HG02852 (cell line): ENCODE measurements around the gene U2AF1L4.

Experiments
- ATAC-seq: cut with Tn5 transposase; IDR thresholded peaks from one replicate; pipeline ENCODE4 v1.9.1; 2021; ENCODE audit warnings: mild to moderate bottlenecking, moderate library complexity; ENCODE audit not compliant: unreplicated experiment

The U2AF1L4 gene

DNA sequence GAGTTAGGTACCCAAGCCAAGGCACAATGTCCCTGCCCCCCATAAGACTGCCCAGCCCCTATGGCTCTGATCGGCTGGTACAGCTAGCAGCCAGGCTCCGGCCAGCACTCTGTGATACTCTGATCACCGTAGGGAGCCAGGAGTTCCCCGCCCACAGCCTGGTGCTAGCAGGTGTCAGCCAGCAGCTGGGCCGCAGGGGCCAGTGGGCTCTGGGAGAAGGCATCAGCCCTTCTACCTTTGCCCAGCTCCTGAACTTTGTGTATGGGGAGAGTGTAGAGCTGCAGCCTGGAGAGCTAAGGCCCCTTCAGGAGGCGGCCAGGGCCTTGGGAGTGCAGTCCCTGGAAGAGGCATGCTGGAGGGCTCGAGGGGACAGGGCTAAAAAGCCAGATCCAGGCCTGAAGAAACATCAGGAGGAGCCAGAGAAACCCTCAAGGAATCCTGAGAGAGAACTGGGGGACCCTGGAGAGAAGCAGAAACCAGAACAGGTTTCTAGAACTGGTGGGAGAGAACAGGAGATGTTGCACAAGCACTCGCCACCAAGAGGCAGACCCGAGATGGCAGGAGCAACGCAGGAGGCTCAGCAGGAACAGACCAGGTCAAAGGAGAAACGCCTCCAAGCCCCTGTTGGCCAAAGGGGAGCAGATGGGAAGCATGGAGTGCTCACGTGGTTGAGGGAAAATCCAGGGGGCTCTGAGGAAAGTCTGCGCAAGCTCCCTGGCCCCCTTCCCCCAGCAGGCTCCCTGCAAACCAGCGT is 30.4 kb downstream of the U2AF1L4 start:
- no peak for ATAC-seq

DNA sequence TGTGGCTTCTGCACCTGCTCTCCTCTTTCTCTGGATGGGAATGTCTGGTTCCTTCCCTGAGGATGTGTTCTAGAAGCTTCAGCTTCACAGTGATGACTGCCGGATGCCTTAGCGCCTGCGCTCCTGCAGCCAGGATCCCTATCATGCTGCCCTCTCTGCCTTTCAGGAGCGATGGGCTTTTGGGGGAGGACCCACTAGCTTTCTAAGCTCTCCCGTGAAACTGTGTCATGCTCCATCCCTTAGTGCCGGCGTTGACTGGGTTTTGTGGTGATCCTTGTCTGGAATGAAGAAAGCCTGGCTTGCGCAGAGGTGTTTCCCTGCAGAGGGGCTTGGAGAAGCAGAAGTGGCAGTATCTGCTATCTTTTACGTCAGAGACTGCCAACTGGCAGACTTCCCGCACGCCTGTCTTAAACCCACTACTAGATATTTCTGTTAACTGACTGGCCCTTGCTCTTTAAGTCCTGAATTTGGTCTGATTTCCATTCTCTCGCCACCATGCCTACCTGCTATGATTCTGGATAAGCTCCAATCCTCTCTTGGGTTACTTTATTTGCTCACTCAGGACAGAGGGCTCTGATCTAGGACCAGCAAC is 31.2 kb downstream of the U2AF1L4 start:
- ATAC-seq: no peak

DNA sequence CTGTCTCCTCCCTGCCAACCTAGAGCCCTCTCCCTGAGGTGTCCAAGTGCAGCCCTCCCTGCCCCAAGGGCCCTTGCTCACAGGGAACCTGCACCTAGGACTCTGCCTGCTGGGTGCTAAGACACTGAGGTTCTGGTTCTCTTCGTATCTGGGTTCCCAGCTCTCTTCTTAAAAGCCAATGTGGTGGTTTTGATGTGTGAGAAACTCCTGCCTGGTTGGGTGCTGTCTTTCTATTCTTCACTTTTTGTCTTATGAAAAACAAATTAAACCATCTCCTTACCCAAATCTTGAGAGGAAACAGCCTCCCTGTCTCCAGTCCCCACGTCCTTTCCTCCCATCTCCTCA is 31.7 kb downstream of the U2AF1L4 start:
- ATAC-seq: no peak

DNA sequence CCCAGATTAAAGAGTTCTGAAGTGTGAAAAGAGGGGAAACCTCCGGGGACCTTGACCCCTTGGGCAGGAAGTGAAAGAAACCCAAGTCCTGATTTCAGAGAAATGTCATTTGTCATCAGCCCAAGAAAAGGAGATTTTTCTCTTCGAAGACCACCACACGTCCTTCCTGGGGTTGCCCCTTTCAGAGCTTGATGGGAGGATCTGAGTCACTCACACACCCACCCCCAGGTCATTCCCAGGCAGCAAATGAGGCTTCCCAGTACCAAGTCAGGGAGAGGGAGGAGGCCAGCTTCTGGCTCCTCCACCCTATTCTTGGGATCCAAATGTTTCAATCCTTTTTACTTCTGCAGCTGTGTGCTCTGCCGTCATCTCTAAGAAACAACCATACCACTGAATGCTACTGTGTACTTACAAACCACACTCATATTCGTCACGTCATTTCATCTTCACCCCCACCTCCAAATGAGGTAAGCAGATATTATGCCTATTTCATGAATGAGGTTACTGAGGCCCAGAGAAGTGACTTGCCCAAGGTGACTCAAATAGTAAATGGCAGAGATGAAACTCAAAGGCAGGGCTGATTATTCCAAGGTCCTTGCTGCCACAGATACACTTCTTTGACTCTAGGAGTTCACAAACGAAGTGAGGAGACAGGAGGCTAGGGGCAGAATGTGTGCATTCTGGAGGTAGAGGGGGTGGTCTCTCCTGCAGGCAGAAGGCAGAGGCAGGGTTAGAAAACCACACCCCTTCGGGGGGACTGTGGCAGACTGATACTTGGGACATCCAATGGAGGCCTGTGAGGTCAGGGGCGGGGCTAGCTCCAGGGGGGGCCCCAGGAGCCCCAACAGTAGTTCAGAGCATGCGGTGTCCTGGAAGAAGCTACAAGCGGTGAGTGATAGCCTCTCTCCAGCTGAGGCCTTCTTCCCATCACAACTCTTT is 32.4 kb downstream of the U2AF1L4 start:
- no peak for ATAC-seq

DNA sequence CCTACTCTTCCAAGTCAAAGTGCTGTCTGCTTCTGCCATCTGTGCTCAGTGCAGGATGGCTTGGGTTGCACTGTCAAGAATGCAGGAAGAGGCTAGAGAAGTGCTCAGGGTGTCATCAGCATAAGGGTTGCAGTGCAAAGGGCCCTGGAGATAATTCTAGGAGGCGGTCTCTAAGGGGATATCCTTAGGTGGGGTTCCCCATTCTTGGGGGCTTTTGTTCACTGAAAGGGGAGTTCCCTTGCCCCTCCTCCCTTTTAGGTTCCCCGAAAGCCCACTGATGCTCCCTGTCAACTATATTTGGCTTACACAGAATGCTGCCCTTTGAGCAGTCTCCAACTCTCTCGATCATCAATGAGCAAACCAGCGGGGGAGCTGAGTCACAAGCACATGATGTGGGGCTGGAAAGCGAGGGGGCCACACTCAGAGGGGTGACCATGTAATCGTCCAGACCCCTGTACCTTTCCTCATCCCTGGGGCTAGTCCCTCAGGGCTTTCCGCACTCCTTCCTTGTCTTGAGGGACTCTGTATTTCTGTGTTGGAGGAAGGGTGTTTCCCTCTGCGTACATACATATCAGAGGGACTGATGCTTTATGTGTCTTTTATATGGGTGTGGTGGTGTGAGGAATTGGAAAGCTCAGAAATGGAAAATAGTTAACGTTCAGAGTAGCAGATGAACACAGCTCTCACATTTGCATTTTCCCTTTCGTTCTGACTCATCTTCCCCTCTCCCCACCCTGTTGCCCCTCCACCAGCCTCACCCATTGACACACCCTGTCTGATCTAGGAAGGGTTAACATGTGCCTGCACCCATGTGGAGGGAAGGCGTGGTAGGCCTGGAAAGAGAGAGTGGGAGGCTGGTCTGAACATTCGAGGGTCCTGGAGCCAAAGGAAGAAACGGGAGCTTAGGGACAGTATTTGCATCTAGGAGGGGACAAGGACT is 34.2 kb downstream of the U2AF1L4 start:
- no peak for ATAC-seq

DNA sequence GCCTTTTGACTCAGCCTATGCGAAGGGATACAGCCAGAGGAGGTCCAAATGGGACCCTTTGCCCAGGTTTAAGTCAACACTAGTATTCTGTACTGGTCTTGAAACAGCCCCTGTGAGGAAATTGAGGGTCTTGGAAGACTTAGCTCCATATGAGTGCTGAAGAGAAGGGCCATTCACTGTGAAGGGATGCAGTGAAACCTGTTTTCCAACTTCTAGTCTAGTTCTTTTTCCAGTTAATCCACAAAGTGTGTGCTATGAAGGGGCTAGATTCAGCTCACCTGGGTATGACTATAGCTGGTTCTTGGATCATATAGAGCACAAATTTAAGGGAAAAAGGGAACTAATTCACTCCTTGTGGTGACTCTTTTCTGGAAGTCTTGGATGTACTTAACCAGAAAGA is 36.8 kb downstream of the U2AF1L4 start:
- ATAC-seq: no peak

DNA sequence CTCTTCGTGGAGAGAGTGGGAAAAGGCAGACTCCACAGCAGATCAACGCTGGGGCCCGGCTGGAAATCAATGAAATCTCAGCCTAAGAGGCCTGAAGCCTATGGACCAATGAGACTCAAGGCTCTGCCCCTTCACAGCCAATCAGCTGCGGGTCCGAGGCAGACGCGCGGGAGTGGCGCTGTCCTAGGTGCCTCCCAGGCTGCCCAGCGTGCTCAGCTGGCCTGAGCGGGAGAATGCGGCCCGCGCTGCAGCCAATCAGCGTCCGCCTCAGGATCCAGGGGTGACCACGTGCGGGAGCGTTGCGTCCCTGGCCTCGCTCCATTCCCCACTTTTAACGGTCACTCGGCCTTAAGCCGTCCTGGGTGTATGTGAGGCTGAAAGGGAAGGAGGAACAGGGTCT is 41.0 kb downstream of the U2AF1L4 start, which contains the start of gene ZBTB32:
ZBTB32 (plus strand) TSS at position 341 of the 400 bp plus-strand sequence. CDS start 10,069 bp downstream, outside the sequence.
- no peak for ATAC-seq

DNA sequence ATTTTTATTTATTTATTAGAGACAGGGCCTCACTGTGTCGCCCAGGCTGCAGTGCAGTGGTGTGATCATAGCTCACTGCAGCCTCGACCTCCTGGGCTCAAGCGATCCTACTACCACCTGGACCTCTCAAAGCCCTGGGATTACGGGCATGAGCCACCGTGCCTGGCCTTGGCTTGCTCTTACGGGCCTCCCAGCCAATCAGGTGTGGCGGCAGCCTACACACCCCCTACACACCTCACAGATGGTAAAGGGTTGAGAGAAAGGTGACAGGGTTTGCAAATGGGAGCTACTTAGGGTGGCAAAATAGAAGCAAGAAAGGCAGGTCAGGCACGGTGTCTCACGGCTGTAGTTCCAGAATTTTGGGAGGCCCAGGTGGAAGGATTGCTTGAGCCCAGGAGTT is 41.9 kb downstream of the U2AF1L4 start:
- no peak for ATAC-seq

DNA sequence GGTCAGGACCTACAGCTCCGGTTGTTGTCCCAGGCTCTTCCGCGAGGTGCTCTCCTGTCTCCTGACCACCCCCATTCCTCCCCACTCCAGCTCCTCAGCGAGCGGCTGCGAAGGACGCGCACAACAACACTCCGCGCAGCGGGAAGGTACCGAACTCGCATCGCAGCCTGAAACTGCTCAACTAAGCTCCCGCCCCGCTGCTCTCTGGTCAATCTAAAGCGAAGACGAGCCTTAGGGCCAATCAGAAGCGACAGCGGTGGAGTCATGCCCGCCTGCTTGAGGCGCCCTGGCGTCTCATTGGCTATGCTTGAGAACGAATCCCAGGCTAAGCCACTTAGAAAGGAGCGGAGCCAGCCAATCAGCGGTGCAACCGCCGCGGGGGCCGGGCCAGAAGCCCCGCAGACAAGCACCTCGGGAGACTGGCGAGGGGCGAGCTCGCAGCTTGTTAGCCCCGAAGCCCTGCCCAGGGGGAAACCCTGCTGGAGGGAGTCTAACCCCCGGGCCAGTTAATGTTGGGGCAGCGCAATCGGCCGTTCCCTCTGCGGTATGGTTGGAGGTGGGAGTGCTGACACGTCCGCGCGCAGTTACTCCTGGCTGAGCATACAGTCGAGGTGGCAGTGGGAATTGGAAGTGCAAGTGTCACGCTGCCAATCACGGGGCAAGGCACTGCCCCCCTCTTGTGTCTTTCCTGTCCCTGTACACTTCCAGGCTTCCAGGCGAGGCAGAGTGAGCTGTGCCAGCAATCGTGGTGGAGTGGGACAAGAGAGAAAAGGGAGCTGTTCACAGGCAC is 42.8 kb downstream of the U2AF1L4 start:
- ATAC-seq: peak; percentile 95

DNA sequence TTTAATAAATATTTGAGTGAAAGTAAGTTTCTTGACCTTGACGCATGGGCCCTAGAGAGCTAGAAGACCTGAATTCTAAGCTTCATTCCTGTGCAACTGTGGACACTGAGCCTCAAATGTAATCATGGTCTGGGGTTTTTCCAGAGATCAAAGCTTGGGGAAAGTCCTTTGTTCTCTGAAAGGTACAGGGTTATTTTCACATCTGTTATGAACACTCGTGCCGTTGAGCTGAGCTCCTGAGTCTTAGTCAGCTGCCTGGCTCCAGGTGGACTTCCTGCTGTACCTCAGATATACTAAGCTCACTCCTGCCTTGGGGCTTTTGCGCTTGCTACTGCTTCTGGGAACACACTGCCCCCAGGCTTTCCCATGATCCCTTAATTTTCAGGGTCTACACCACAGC is 48.4 kb downstream of the U2AF1L4 start:
- no peak for ATAC-seq

DNA sequence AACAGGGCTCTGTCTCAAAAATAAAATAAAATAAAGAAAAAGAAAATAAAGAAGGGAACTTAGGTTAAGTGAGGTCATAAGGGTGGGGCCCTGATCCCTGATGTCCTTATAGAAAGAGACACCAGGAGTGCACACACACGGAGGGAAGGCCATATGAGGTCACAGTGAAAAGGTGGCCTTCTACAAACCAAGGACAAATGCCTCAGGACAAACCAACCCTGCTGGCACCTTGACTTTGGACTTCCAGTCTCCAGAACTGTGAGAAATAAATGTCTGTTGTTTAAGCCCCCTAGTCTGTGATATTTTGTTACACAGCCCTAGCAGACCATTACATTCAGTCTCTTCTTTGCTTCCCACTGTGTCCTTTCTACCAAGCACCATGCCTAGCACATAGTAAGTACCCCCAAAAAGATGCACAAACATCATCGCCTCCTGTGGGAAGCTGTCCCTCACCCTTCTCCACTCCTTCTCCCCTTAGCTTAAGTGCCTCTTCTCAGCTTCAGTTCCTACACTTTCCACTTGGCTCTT is 49.3 kb downstream of the U2AF1L4 start:
- ATAC-seq: no peak

DNA sequence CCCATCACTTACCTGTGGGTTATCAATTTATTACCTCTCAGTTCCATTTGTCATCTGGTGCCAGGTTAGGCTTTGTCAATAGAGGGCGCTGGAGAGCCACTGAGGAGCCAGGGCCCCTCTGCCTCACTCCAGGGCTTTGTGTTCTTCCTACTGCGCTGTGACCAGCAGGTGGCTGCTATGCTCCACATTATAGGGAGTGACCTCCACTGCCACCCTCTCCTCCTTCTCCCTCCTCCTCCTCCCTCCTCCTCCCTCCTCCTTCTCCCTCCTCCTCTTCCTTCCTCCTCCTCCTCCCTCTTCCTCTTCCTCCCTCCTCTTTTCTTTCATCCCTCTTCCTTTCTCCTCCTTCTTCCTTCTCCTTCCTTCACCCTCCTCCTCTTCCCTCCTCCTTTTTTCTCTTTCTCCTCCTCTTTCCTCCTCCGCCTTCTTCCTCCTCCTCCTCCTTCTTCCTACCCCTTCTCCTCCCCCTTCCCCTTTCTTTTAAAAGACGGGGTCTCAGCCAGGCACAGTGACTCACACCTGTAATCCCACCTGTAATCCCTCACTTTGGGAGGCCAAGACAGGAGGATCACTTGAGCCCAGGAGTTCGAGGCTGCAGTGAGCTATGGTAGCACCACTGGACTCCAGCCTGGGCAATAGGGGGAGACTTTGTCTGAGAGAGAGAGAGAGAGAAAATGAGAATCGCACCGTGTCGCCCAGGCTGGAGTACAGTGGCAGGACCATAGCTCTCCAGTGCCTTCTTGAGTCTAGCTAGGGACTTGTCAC is 51.2 kb downstream of the U2AF1L4 start:
- ATAC-seq: peak; percentile 66

DNA sequence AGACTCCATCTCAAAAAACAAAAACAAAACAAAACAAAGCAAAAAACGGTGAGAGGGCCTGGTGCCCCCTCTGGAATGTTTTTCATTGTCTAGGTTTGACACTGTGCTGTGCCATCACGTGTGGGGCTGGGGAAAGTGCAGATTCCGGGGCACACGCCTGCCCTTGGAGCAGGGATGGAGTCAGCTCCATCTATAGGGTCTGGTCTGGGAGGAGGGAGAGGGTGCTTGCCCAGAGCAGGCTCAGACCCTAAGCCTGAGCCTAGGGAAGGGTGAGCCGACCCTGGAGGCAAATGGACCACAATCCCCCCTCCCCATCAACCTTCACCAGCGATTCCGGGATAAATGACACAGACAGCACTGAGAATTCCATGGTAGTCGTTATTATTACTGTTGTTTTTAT is 51.8 kb downstream of the U2AF1L4 start:
- no peak for ATAC-seq
